Epithelial cell of esophagus (primary cell): ENCODE results near the gene PRDM11.

Source experiments
- DNase-seq: peaks from one replicate; pipeline ENCODE4 v3.0.0; 2010; ENCODE audit warnings: low read depth
- H3K4me3 ChIP-seq: 2 replicates; pipeline ENCODE4 v1.5.1; 2011; ENCODE audit warnings: mild to moderate bottlenecking, low read length, control low read depth
- TF ChIP-seq, protein P1 (sequence below): IDR thresholded peaks from 2 replicates; pipeline ENCODE4 v1.5.1; 2011; ENCODE audit warnings: low read depth, mild to moderate bottlenecking, low read length, control low read depth, inconsistent platforms; ENCODE audit not compliant: insufficient read depth; ENCODE audit errors: missing control alignments

Gene PRDM11

DNA sequence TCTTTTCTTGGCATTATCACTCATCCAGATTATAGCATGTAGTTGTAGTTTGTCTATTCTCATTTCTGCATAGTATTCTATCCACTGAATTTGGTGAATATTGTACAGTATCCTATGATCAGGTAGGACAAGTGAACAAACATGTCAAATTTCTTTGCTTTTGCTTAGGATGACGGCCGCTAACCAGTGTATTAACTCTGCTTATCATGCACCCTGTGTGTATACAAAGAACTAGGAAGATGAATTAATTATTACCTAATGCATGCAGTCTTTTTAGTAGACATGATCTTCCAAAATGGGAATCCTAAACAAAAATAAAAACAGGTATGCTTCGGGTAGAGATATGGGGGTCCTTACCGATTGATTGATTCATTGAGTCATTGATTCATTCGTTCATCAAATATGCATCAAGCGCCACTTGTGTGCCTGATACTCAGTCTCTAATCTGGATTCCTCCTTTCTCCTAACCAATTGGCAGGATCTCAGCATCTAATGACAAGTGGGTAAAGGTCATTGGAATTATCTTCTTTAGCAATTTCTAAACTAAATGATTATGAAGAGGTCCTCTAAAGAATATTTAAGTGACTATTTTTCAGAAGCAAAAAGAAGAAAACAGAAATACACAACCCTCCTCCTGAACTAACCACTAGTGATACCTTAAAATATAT is 27.9 kb downstream of the PRDM11 start:
- TF ChIP-seq, protein P1, sequence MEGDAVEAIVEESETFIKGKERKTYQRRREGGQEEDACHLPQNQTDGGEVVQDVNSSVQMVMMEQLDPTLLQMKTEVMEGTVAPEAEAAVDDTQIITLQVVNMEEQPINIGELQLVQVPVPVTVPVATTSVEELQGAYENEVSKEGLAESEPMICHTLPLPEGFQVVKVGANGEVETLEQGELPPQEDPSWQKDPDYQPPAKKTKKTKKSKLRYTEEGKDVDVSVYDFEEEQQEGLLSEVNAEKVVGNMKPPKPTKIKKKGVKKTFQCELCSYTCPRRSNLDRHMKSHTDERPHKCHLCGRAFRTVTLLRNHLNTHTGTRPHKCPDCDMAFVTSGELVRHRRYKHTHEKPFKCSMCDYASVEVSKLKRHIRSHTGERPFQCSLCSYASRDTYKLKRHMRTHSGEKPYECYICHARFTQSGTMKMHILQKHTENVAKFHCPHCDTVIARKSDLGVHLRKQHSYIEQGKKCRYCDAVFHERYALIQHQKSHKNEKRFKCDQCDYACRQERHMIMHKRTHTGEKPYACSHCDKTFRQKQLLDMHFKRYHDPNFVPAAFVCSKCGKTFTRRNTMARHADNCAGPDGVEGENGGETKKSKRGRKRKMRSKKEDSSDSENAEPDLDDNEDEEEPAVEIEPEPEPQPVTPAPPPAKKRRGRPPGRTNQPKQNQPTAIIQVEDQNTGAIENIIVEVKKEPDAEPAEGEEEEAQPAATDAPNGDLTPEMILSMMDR: no peak
- H3K4me3 ChIP-seq: no peak overlapping the region
- DNase-seq: no peak

DNA sequence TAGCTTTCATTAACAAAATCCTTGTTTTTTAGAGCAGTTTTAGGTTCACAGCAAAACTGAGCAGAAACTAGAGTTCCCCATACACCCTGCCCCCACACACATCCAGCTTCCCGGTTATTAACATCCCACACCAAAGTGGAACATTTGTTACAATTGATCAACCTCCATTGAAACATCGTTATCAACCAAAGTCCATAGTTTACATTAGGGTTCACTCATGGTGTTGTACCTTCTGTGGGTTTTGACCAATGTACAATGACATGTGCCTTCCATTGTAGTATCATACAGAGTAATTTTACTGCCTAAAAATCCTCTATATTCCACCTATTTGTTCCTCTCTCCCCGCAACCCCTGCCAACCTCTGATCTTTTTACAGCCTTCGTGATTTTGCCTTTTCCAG is 28.5 kb downstream of the PRDM11 start:
- no peak for DNase-seq
- no peak overlapping the region for H3K4me3 ChIP-seq
- TF ChIP-seq, protein P1: no peak

DNA sequence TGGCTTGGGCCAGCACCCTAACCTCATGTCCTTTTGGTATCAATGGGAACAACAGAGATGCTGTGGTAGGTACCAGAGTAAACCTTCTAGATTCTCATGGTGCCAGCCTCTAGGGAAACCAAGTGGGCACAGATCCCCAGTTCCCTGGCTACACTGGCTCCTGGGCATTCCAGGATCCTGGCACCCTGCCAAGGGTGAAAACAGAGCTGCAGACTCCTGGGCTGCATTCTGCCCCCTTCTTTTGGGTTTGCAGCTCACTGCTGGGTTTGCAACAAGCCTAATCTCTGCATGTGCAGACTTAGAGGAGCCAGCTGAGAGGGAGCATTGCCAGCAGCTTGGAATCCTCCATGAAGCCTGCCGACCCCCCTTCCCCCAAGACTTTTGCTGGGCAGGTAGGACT is 30.6 kb downstream of the PRDM11 start:
- TF ChIP-seq, protein P1: no peak
- DNase-seq: no peak
- no peak overlapping the region for H3K4me3 ChIP-seq

DNA sequence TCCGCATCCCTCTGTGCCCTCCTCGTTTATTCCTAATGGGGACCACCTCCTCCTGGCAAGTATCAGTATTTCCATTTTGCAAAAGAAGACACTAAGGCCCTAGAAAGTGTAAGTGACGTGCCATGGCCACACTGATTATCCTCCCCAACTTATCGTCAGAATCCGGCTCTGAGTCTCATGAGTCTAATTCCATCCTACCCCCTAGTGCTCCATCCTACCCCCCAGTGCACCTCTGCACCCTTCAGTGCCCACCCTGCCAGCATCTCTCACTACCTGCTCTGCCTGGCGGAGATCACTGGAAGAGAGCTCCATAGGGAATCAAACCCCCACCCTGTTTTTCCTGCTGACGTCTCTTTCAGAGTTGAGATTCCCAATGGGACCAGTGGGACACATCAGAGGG is 31.8 kb downstream of the PRDM11 start:
- H3K4me3 ChIP-seq: no peak overlapping the region
- TF ChIP-seq, protein P1: no peak
- DNase-seq: no peak

DNA sequence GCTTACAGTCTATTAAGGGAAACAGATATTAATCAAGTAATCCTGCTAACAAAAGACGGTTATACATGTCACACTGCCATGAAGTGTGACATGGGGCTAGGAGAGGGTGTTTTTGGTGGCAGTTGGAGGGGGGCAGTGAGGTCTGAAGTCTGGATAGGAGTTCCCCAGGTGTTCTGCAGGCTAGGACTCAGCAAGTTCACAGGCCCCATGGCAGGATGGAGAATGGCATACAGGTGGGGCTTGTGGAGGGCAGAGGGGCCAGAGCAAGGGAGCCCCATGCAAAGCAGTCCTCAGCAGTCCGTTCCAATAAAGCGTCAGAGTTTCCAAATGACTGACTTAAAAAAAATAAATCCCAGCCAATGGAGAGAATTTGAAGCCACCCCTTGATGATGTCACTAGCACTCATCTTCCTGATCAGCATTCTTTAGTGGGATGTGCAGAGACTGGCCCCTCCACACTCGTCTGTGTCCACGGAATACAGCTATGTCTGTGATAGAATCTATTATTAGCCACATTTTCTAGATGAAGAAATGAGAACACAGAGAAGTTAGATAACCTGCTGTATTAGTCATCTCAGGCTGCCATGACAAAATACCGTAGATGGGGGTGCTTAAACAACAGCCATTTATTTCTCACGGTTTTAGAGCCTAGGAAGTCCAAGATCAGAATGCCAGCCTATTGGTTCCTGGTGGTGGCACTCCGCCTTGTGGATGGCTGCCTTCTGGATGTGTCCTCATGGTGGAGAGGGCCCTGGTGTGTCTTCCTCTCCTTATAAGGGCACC is 32.6 kb downstream of the PRDM11 start:
- TF ChIP-seq, protein P1: no peak
- DNase-seq: peak; percentile 93
- no peak overlapping the region for H3K4me3 ChIP-seq

DNA sequence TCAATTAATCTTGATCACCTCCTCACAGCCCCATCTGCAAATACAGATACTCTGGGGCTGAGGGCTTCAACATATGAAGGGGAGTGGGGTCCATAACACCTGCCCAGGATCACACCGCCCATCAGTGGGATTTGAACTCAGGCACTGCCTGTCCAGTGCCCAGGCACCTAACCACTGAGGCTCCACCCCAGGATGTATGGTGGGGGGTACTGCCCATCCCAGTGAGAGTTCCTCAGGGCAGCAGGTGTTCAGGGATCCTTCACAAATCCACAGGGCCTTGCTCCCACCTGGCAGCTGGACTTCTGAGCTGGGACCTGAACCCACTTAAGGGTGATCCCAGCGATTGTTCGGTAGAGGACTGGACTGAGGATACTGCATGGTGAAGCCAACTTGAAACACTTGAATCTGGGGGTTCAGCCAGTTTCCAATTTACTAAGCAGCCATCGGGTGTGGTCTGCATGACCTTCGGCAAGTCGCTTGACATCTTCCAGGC is 33.3 kb downstream of the PRDM11 start:
- no peak for DNase-seq
- peak overlapping the region; percentile 21 for H3K4me3 ChIP-seq
- TF ChIP-seq, protein P1: no peak
